WTC11 (cell line): ENCODE data around the gene TTI1. TPM values are rescaled to one million over a fixed set of nuclear protein-coding genes. Genes with fewer than 3 reads are reported as not detected.

Experiments used
- ATAC-seq: fragments of 200-7000 bp; cut with Tn5 transposase; 2 replicates; pipeline ENCODE4 v1.10.0; 2021; ENCODE audit warnings: mild to moderate bottlenecking, moderate library complexity
- CTCF ChIA-PET: fragments of 300-600 bp; sonication (Branson Sonifier 250); formaldehyde crosslinking; loops from one replicate; lab custom pipeline; 2021; ENCODE audit warnings: antibody characterized with exemption; lab: Charles Lee
- POLR2A ChIA-PET: fragments of 350-600 bp; sonication (Branson Sonifier 250); formaldehyde crosslinking; loops from one replicate; lab custom pipeline; 2021; ENCODE audit warnings: antibody characterized with exemption; lab: Charles Lee
- DNase-seq: peaks from one replicate; pipeline ENCODE4 v3.0.0; 2021; ENCODE audit warnings: low spot score
- H3K27ac Mint-ChIP-seq: 2 replicates; pipeline ENCODE4 v1.8.0; 2021; ENCODE audit warnings: mixed read lengths
- H3K27me3 Mint-ChIP-seq: 2 replicates; pipeline ENCODE4 v1.8.0; 2021; ENCODE audit warnings: low read depth, mild to moderate bottlenecking, moderate library complexity, mixed read lengths
- H3K36me3 Mint-ChIP-seq: 2 replicates; pipeline ENCODE4 v1.8.0; 2021; ENCODE audit warnings: mixed read lengths
- H3K4me1 Mint-ChIP-seq: 2 replicates; pipeline ENCODE4 v1.8.0; 2022; ENCODE audit warnings: mixed read lengths
- H3K4me3 Mint-ChIP-seq: 2 replicates; pipeline ENCODE4 v1.8.0; 2021; ENCODE audit warnings: mild to moderate bottlenecking, moderate library complexity, mixed read lengths
- H3K9me3 Mint-ChIP-seq: 2 replicates; pipeline ENCODE4 v1.8.0; 2021; ENCODE audit warnings: mixed read lengths
- AR ChIP-seq: fragments of 250-450 bp; sonication (Bioruptor Pico); IDR thresholded peaks from 2 replicates; pipeline ENCODE4 v1.9.0; 2021; ENCODE audit warnings: mild to moderate bottlenecking
- ATF1 ChIP-seq: sonication (generic); formaldehyde crosslinking; IDR thresholded peaks from 2 replicates; pipeline ENCODE4 v1.8.1; 2023; ENCODE audit warnings: mild to moderate bottlenecking, moderate library complexity, missing genetic modification reagents
- CTCF ChIP-seq: fragments of 200-600 bp; IDR thresholded peaks from 2 replicates; pipeline ENCODE4 v1.8.0; 2022; ENCODE audit warnings: antibody characterized with exemption
- GTF2I ChIP-seq: fragments of 250-450 bp; sonication (Bioruptor Pico); conservative IDR thresholded peaks from 2 replicates; pipeline ENCODE4 v1.4.0; 2021; ENCODE audit warnings: mild to moderate bottlenecking
- HMGXB4 ChIP-seq: sonication (generic); formaldehyde crosslinking; IDR thresholded peaks from 2 replicates; pipeline ENCODE4 v1.8.1; 2023; ENCODE audit warnings: mild to moderate bottlenecking, moderate library complexity, missing genetic modification reagents
- JAZF1 ChIP-seq: fragments of 250-450 bp; sonication (Bioruptor Pico); IDR thresholded peaks from 2 replicates; pipeline ENCODE4 v1.9.0; 2021; ENCODE audit warnings: moderate library complexity, mild to moderate bottlenecking, inconsistent platforms
- KAT7 ChIP-seq: sonication (generic); formaldehyde crosslinking; IDR thresholded peaks from 2 replicates; pipeline ENCODE4 v1.8.1; 2023; ENCODE audit warnings: missing genetic modification reagents, mild to moderate bottlenecking, borderline replicate concordance
- NFYB ChIP-seq: sonication (generic); formaldehyde crosslinking; conservative IDR thresholded peaks from 2 replicates; pipeline ENCODE4 v1.8.0; 2022; ENCODE audit warnings: low read depth, missing genetic modification reagents
- NR3C1 ChIP-seq: sonication (generic); formaldehyde crosslinking; conservative IDR thresholded peaks from 2 replicates; pipeline ENCODE4 v1.8.1; 2023; ENCODE audit warnings: low read depth, mild to moderate bottlenecking, missing genetic modification reagents
- SMAD3 ChIP-seq: sonication (generic); formaldehyde crosslinking; IDR thresholded peaks from 2 replicates; pipeline ENCODE4 v1.8.0; 2022; ENCODE audit warnings: missing genetic modification reagents, mild to moderate bottlenecking, borderline replicate concordance
- SP1 ChIP-seq: sonication (generic); formaldehyde crosslinking; conservative IDR thresholded peaks from 2 replicates; pipeline ENCODE4 v1.8.1; 2022; ENCODE audit warnings: missing genetic modification reagents
- TCF7 ChIP-seq: sonication (generic); formaldehyde crosslinking; IDR thresholded peaks from 2 replicates; pipeline ENCODE4 v1.8.0; 2022; ENCODE audit warnings: mild to moderate bottlenecking, low read depth, missing genetic modification reagents, moderate library complexity
- ZNF121 ChIP-seq: sonication (generic); formaldehyde crosslinking; IDR thresholded peaks from 2 replicates; pipeline ENCODE4 v1.8.0; 2023; ENCODE audit warnings: missing genetic modification reagents
- ZNF232 ChIP-seq: sonication (generic); formaldehyde crosslinking; IDR thresholded peaks from 2 replicates; pipeline ENCODE4 v1.8.0; 2022; ENCODE audit warnings: mild to moderate bottlenecking, missing genetic modification reagents
- ZNF416 ChIP-seq: fragments of 250-450 bp; sonication (Bioruptor Pico); IDR thresholded peaks from 2 replicates; pipeline ENCODE4 v1.9.0; 2021; ENCODE audit warnings: mild to moderate bottlenecking, inconsistent platforms
- ZSCAN18 ChIP-seq: fragments of 250-450 bp; sonication (Bioruptor Pico); IDR thresholded peaks from 2 replicates; pipeline ENCODE4 v2.1.2; 2022; ENCODE audit warnings: mild to moderate bottlenecking, moderate library complexity
- total RNA-seq: library from RNA; stranded (reverse); gene quantifications from 3 replicates; pipeline ENCODE4 v1.2.3, GENCODE V29; 2021
- TF ChIP-seq, protein P1 (sequence below): sonication (generic); formaldehyde crosslinking; IDR thresholded peaks from 2 replicates; pipeline ENCODE4 v1.8.0; 2023; ENCODE audit warnings: missing genetic modification reagents
- TF ChIP-seq, protein P2 (sequence below): fragments of 250-450 bp; sonication (Bioruptor Pico); IDR thresholded peaks from 2 replicates; pipeline ENCODE4 v1.9.0; 2021; ENCODE audit warnings: moderate library complexity, mild to moderate bottlenecking, inconsistent platforms, borderline replicate concordance

TTI1 gene
- total RNA-seq, 1 experiment from 2014 or later, result 43.5 TPM

- ChIA-PET POLR2A (no interaction called here), CTCF (no interaction called here)
- H3K4me3 Mint-ChIP-seq, result no peak overlapping the region
- peaks cover 15% of the 10 kb centered on the region for H3K9me3 Mint-ChIP-seq
- no peaks in the 10 kb centered on the region for H3K4me1 Mint-ChIP-seq
- no peak overlapping the region for H3K27ac Mint-ChIP-seq
- H3K27me3 Mint-ChIP-seq, result no peaks in the 10 kb centered on the region; the same call in 1 of the 2 replicates
- DNase-seq, result no peak
- TF ChIP-seq ZNF416 (CRISPR knock-in tag) (no peak), ZNF232 (CRISPR knock-in tag) (no peak), CTCF (no peak), SP1 (no peak), GTF2I (CRISPR knock-in tag) (no peak), JAZF1 (CRISPR knock-in tag) (no peak), ATF1 (CRISPR knock-in tag) (no peak), AR (CRISPR knock-in tag) (no peak), NFYB (CRISPR knock-in tag) (no peak), ZSCAN18 (CRISPR knock-in tag) (no peak), TCF7 (CRISPR knock-in tag) (no peak), HMGXB4 (CRISPR knock-in tag) (no peak), SMAD3 (CRISPR knock-in tag) (no peak), NR3C1 (no peak), KAT7 (CRISPR knock-in tag) (no peak), ZNF121 (CRISPR knock-in tag) (no peak)
- TF ChIP-seq, protein P1, sequence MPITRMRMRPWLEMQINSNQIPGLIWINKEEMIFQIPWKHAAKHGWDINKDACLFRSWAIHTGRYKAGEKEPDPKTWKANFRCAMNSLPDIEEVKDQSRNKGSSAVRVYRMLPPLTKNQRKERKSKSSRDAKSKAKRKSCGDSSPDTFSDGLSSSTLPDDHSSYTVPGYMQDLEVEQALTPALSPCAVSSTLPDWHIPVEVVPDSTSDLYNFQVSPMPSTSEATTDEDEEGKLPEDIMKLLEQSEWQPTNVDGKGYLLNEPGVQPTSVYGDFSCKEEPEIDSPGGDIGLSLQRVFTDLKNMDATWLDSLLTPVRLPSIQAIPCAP (CRISPR knock-in tag), result no peak
- TF ChIP-seq, protein P2, sequence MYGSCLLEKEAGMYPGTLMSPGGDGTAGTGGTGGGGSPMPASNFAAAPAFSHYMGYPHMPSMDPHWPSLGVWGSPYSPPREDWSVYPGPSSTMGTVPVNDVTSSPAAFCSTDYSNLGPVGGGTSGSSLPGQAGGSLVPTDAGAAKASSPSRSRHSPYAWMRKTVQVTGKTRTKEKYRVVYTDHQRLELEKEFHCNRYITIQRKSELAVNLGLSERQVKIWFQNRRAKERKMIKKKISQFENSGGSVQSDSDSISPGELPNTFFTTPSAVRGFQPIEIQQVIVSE (CRISPR knock-in tag), result no peak
- peaks cover 2% of the 10 kb centered on the region; the same call in 1 of the 2 replicates for H3K36me3 Mint-ChIP-seq
- no peak for ATAC-seq
Observed at GRCh38 chr20:37948956-37949355, 84.3 kb downstream of the TTI1 start.
